GM23248 (cell line): ENCODE measurements around the gene LRRC8E.

Source experiments
- EZH2 ChIP-seq: fragments of 200-600 bp; sonication (generic); IDR thresholded peaks from 2 replicates; pipeline ENCODE4 v1.6.1; 2018; ENCODE audit warnings: antibody characterized with exemption, mild to moderate bottlenecking; ENCODE audit not compliant: insufficient read depth, poor library complexity, severe bottlenecking
- EZH2phosphoT487 ChIP-seq: fragments of 200-600 bp; sonication (generic); IDR thresholded peaks from 2 replicates; pipeline ENCODE4 v1.6.1; 2018; ENCODE audit warnings: antibody characterized with exemption, moderate library complexity, mild to moderate bottlenecking, low read depth; ENCODE audit not compliant: insufficient read depth

GRCh38 chr19:7864690-7865074 is 23.6 kb upstream of the LRRC8E start:
- TF ChIP-seq EZH2phosphoT487 (no peak), EZH2 (no peak)
